T-helper 9 cell (primary cell): ENCODE measurements around the gene EGFL7.

Experiments used
- DNase-seq: peaks from one replicate; pipeline ENCODE4 v3.0.0-alpha.2; 2020

The EGFL7 gene

GRCh38 chr9:136687721-136688223 is 25.1 kb downstream of the EGFL7 start:
- no peak for DNase-seq

GRCh38 chr9:136688274-136689107 is 25.8 kb downstream of the EGFL7 start:
- no peak for DNase-seq

GRCh38 chr9:136689108-136689460 is 26.4 kb downstream of the EGFL7 start:
- no peak for DNase-seq

- no peak for DNase-seq
Measured at GRCh38 chr9:136690104-136690805, 27.5 kb downstream of the EGFL7 start.

DNA sequence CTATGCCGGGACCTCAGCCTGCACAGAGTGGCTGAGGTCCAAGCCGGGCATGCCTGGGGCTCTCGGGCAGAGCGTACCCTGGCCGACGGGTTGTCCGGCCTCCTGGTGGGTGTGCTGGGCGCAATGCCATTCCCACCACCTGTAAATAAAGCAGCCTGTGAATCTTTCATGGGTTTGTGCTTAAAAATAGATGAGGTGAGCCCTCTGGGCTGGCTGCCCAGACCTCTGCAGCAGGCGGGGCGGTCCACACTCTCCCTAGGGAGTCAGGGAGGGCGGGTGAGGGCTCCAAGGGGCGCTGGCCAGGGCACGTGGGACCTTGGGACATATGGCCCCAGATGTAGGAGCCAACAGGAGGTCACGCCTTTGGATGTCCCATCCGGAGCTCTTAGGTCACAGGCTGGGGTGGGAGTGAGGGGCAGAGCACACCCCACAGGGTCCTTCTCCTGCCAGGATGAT is 28.1 kb downstream of the EGFL7 start:
- no peak for DNase-seq

- no peak for DNase-seq
Measured at GRCh38 chr9:136691316-136692184, 28.8 kb downstream of the EGFL7 start.

GRCh38 chr9:136692185-136693134 is 29.7 kb downstream of the EGFL7 start:
- DNase-seq = no peak

DNA sequence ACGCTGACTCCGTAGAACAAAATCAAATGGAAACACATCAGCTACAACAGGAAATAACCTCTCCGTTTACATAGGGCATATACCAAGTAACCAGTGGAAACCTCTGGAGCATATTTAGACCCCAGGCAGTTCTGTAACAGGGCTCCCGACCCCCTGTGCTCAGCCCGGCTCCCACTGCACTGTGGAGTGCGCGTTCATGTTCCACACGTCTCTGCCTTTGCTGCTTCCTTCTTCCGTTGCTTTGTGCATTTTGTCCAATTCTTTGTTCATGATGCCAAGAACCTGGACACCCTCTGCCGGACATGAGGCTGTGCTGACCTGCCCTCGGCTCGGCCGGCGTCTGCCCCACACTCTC is 30.4 kb downstream of the EGFL7 start:
- DNase-seq = no peak

DNA sequence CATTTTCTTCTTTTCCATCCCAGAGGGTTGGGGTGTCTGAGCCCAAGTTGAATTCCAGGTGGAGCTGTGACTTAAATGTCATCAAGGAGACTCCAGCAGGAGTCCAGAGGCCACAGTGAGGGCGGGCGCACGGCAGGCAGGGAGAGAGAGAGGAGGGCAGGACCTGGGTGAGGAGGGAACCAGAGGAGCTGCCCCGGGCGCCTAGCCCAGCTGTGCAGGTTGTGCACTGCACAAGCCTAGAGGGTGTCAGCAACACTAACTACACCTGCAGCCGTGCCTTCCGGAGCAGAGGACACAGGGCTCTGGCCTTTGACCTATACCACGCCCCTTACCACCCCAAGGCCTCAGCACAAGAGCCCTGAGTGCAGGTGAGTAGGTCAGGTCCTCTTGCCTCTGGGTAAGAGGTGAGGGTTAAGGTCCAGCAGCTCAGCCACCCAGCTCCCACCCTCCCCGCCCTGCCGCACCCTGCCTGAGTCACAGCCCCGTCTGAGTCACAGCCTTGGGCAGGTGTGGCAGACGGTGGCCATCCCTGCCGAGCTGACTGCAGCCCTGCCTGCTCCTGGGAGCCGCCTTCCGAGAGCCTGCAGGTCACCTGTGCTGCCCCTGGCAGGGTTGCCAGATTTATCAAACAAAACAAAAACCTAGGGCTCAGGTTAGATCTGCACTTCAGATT is 30.9 kb downstream of the EGFL7 start:
- DNase-seq = no peak

- no peak for DNase-seq
Measured at GRCh38 chr9:136694163-136694871, 31.6 kb downstream of the EGFL7 start.

DNA sequence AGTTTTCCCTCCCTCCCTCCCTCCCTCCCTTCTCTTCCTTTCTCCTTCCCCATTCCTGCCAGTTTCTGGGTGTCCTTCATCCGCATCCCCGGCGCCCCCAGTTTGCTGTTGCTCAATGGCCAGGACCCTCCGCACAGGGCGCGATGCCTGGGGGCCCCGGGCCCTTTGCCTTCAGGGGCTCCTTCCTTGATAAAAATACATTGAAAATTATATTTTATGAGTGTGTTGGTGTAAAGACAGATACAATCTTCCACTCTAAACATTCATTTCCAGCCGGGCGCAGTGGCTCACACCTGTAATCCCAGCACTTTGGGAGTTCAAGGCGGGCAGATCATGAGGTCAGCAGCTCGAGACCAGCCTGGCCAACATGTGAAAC is 32.1 kb downstream of the EGFL7 start:
- DNase-seq = no peak

GRCh38 chr9:136695435-136695895 is 32.7 kb downstream of the EGFL7 start:
- DNase-seq = no peak

GRCh38 chr9:136695955-136696354 is 33.2 kb downstream of the EGFL7 start:
- no peak for DNase-seq

DNA sequence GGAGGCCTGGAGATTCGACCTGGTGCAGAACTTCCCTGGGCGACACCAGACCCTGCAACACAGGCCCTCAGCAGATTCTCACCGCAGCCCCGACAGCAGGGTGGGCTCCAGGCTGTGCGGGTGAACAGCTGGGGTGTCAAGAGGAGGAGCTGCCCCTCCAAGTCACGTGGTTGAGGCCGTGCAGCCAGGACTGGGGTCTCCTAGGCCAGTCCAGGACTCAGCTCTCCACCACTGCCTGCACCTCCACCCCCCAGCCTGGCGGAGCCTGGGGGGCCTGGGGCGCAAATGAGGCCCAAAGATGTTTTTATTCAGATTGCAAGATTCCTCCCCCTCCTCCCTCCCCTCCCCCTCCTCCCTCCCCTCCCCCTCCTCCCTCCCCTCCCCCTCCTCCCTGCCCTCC is 33.8 kb downstream of the EGFL7 start:
- DNase-seq = no peak

- no peak for DNase-seq
Measured at GRCh38 chr9:136697146-136697820, 34.6 kb downstream of the EGFL7 start.

- no peak for DNase-seq
Measured at GRCh38 chr9:136697821-136698526, 35.3 kb downstream of the EGFL7 start.

GRCh38 chr9:136698635-136699246 is 36.0 kb downstream of the EGFL7 start:
- DNase-seq = no peak

DNA sequence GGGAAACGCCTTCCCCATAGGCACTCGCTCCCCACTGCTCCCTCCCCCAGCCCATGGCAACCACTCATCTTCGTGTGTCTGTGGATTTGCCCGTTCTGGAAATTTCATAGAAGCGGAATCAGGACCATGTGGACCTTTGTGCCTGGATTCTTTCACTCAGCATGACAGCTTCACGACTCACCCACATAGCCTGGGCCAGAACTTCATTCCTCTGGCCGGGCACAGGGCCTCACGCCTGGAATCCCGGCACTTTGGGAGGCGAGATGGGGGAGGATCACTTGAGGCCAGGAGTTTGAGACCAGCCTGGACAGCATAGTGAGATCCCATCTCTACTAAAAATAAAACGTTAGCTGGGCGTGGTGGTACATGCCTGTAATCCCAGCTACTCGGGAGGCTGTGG is 37.6 kb downstream of the EGFL7 start:
- DNase-seq = no peak
